K562 (cell line): ENCODE data around the gene ANAPC16. TPM values are rescaled to one million over a fixed set of nuclear protein-coding genes. Genes with fewer than 3 reads are reported as not detected.

Source experiments
- BHLHE40 ChIP-seq: IDR thresholded peaks from 2 replicates; pipeline ENCODE4 v1.6.1; 2011; ENCODE audit warnings: low read length, improper control_type of control experiment
- BRF1 ChIP-seq: IDR thresholded peaks from 3 replicates; pipeline ENCODE4 v1.6.1; 2011; ENCODE audit warnings: borderline replicate concordance, mild to moderate bottlenecking; ENCODE audit not compliant: insufficient read length; ENCODE audit errors: extremely low read depth
- CC2D1A ChIP-seq: fragments of 450-650 bp; IDR thresholded peaks from 2 replicates; pipeline ENCODE4 v1.6.1; 2017; ENCODE audit warnings: mild to moderate bottlenecking
- CREBBP ChIP-seq: IDR thresholded peaks from one replicate; pipeline ENCODE4 v1.6.1; 2012; ENCODE audit warnings: low read depth, mild to moderate bottlenecking, control low read depth, inconsistent platforms, low read length
- HDAC2 ChIP-seq: fragments of 450-650 bp; IDR thresholded peaks from 2 replicates; pipeline ENCODE4 v1.6.1; 2016; ENCODE audit warnings: mild to moderate bottlenecking
- NFYB ChIP-seq: IDR thresholded peaks from 2 replicates; pipeline ENCODE4 v1.6.1; 2011; ENCODE audit warnings: mild to moderate bottlenecking, moderate library complexity; ENCODE audit not compliant: insufficient read length; ENCODE audit errors: extremely low read depth
- NR3C1 ChIP-seq: sonication (generic); formaldehyde crosslinking; IDR thresholded peaks from 2 replicates; pipeline ENCODE4 v1.8.1; 2022; ENCODE audit warnings: missing genetic modification reagents
- POLR2AphosphoS2 ChIP-seq: IDR thresholded peaks from 2 replicates; pipeline ENCODE4 v1.6.1; 2012; ENCODE audit warnings: low read length, improper control_type of control experiment
- RAD51 ChIP-seq: fragments of 450-650 bp; IDR thresholded peaks from 2 replicates; pipeline ENCODE4 v1.7.1; 2016; ENCODE audit warnings: low read depth, mild to moderate bottlenecking, borderline replicate concordance
- RBM17 ChIP-seq: fragments of 200-400 bp; formaldehyde crosslinking; IDR thresholded peaks from 2 replicates; pipeline ENCODE4 v1.6.1; 2017; ENCODE audit warnings: low read depth, mild to moderate bottlenecking, low read length, borderline replicate concordance
- RCOR1 ChIP-seq, 2 experiments: IDR thresholded peaks; 2 replicates each; pipeline ENCODE4 v1.6.1; 2012; ENCODE audit warnings: low read depth in 2 of 2, low read length in 2 of 2, borderline replicate concordance in 1 of 2, improper control_type of control experiment in 1 of 2
- SIX5 ChIP-seq, 2 experiments: IDR thresholded peaks; 2 replicates each; pipeline ENCODE4 v1.6.1; 2011; ENCODE audit warnings: low read length in 2 of 2, borderline replicate concordance in 1 of 2, low read depth in 1 of 2, mild to moderate bottlenecking in 1 of 2, moderate library complexity in 1 of 2; ENCODE audit not compliant: insufficient read depth in 1 of 2
- TCFL5 ChIP-seq: fragments of 250-450 bp; sonication (Bioruptor Pico); conservative IDR thresholded peaks from 2 replicates; pipeline ENCODE4 v1.6.1; 2021; ENCODE audit warnings: mild to moderate bottlenecking, moderate library complexity, matching md5 sums
- TRIM28 ChIP-seq: fragments of 450-650 bp; IDR thresholded peaks from 2 replicates; pipeline ENCODE4 v1.6.1; 2017
- ZBTB17 ChIP-seq: fragments of 450-650 bp; formaldehyde crosslinking; IDR thresholded peaks from 2 replicates; pipeline ENCODE4 v1.4.0; 2020; ENCODE audit warnings: mild to moderate bottlenecking
- ZNF143 ChIP-seq: sonication (generic); formaldehyde crosslinking; IDR thresholded peaks from 2 replicates; pipeline ENCODE4 v1.9.0; 2022; ENCODE audit warnings: mild to moderate bottlenecking, missing genetic modification reagents
- ZNF197 ChIP-seq: fragments of 200-800 bp; sonication (Bioruptor generic); IDR thresholded peaks from 2 replicates; pipeline ENCODE4 v1.6.1; 2016; ENCODE audit warnings: low read depth, missing genetic modification characterization, missing compliant biosample characterization
- ZNF584 ChIP-seq: fragments of 200-800 bp; sonication (Bioruptor generic); IDR thresholded peaks from 2 replicates; pipeline ENCODE4 v1.6.1; 2016; ENCODE audit warnings: low read depth, mild to moderate bottlenecking, missing genetic modification characterization, missing compliant biosample characterization
- polyA plus RNA-seq, 8 experiments: library from polyadenylated mRNA; depleted of rRNA in 4 of 8; stranded (reverse) in 5 of 8; unstranded in 3 of 8; fragments of >200 nt; fragmentation: Nextera tagmentation in 2 of 8; fragmentation: Illumina TruSeq in 1 of 8; extraction: Ambion mirVana in 2 of 8; extraction: Trizol in 1 of 8; gene quantifications; 2 replicates each; pipeline versions ENCODE4 v1.2.1 to v1.2.3, GENCODE V29; 2011 to 2014; ENCODE audit warnings: inconsistent platforms in 1 of 8, missing spikeins in 1 of 8
- total RNA-seq, 7 experiments: library from RNA; depleted of rRNA in 6 of 7; stranded (reverse); fragments of >200 nt in 6 of 7; fragmentation: Illumina TruSeq in 2 of 7; extraction: Trizol in 2 of 7; gene quantifications; 2 replicates each; pipeline versions ENCODE4 v1.2.1 to v1.2.3, GENCODE V29; 2011 to 2021; ENCODE audit warnings: low replicate concordance in 1 of 7
- TF ChIP-seq, protein P1 (sequence below): fragments of 150-350 bp; conservative IDR thresholded peaks from 2 replicates; pipeline ENCODE4 v1.6.1; 2014; ENCODE audit warnings: low read length
- TF ChIP-seq, protein P2 (sequence below): fragments of 250-450 bp; sonication (Bioruptor Pico); IDR thresholded peaks from 2 replicates; pipeline ENCODE4 v1.4.0; 2020; ENCODE audit warnings: mild to moderate bottlenecking
- TF ChIP-seq, protein P3 (sequence below): IDR thresholded peaks from 2 replicates; pipeline ENCODE4 v1.6.1; 2014; ENCODE audit warnings: antibody characterized with exemption
- TF ChIP-seq, protein P4 (sequence below): fragments of 250-450 bp; sonication (Bioruptor Pico); IDR thresholded peaks from 2 replicates; pipeline ENCODE4 v1.5.0; 2021

The ANAPC16 gene
- total and polyA plus RNA-seq, 9 of the 15 experiments (the other 6 are each of a cell fraction or from before 2014, with no cell fraction given): 42.6 to 208 (median 108) TPM

DNA sequence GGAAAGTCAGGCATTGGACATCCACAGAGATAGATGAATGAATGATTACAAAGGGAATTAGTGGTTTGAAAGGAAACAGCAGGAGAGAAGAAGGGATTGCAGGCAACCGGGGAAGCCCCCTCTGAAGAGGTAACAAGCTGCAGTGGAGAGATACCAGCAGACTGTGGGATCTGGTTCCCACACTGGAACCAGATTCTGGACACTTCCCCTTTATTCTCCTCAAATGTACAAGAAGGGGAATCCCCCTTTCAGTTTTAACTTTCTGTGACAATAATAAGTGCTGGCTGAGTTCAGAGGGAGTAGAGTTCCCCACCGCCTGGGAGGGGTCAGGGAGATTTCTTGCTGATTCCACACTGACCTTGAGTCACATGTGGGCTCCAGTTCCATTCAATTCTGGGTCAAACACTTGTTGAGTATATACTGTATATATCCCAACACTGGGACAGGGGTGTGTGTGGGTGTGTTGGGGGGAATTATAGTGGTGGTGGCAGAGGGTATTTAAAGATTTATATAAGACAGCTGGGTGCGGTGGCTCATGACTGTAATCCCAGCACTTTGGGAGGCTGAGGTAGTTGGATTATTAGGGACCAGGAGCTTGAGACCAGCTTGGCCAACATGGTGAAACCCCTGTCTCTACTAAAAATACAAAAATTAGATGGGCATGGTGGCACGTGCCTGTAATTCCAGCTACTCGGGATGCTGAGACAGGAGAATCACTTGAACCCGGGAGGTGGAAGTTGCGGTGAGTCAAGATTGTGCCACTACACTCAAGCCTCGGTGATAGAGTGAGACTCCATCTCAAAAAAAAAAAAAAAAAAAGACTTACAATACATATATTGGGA lies 41.5 kb downstream of the ANAPC16 start (continued):
- TF ChIP-seq BRF1: no peak
- TF ChIP-seq, protein P1, sequence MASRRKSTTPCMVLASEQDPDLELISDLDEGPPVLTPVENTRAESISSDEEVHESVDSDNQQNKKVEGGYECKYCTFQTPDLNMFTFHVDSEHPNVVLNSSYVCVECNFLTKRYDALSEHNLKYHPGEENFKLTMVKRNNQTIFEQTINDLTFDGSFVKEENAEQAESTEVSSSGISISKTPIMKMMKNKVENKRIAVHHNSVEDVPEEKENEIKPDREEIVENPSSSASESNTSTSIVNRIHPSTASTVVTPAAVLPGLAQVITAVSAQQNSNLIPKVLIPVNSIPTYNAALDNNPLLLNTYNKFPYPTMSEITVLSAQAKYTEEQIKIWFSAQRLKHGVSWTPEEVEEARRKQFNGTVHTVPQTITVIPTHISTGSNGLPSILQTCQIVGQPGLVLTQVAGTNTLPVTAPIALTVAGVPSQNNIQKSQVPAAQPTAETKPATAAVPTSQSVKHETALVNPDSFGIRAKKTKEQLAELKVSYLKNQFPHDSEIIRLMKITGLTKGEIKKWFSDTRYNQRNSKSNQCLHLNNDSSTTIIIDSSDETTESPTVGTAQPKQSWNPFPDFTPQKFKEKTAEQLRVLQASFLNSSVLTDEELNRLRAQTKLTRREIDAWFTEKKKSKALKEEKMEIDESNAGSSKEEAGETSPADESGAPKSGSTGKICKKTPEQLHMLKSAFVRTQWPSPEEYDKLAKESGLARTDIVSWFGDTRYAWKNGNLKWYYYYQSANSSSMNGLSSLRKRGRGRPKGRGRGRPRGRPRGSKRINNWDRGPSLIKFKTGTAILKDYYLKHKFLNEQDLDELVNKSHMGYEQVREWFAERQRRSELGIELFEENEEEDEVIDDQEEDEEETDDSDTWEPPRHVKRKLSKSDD: no peak
- TF ChIP-seq CC2D1A: peak; percentile 81; the same call in 1 of the 2 replicates
- TF ChIP-seq, protein P2, sequence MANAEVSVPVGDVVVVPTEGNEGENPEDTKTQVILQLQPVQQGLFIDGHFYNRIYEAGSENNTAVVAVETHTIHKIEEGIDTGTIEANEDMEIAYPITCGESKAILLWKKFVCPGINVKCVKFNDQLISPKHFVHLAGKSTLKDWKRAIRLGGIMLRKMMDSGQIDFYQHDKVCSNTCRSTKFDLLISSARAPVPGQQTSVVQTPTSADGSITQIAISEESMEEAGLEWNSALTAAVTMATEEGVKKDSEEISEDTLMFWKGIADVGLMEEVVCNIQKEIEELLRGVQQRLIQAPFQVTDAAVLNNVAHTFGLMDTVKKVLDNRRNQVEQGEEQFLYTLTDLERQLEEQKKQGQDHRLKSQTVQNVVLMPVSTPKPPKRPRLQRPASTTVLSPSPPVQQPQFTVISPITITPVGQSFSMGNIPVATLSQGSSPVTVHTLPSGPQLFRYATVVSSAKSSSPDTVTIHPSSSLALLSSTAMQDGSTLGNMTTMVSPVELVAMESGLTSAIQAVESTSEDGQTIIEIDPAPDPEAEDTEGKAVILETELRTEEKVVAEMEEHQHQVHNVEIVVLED (CRISPR knock-in tag): 0 out of 2 replicates have a peak, but pooled peaks have one; percentile 13
- TF ChIP-seq HDAC2: no peak; the same call in none of the 2 replicates
- TF ChIP-seq RBM17: no peak
- TF ChIP-seq ZNF197 (CRISPR knock-in tag): no peak
- TF ChIP-seq RAD51: peak; percentile 31; the same call in 1 of the 2 replicates
- no peak for TF ChIP-seq ZNF584
- peak; percentile 9; the same call in 1 of the 2 replicates for TF ChIP-seq BHLHE40
- no peak for TF ChIP-seq NFYB
- TF ChIP-seq RCOR1 (IDR thresholded peaks at IDR 0.05; ENCODE audit: borderline replicate concordance in 1 of 2, low read depth in 2 of 2, low read length in 2 of 2): peak in 1 of 2 experiments; percentile 95; a peak in 3 of 4 replicates
- TF ChIP-seq, protein P3, sequence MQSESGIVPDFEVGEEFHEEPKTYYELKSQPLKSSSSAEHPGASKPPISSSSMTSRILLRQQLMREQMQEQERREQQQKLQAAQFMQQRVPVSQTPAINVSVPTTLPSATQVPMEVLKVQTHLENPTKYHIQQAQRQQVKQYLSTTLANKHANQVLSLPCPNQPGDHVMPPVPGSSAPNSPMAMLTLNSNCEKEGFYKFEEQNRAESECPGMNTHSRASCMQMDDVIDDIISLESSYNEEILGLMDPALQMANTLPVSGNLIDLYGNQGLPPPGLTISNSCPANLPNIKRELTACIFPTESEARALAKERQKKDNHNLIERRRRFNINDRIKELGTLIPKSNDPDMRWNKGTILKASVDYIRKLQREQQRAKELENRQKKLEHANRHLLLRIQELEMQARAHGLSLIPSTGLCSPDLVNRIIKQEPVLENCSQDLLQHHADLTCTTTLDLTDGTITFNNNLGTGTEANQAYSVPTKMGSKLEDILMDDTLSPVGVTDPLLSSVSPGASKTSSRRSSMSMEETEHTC: no peak
- no peak for TF ChIP-seq ZBTB17 (CRISPR knock-in tag)
- peak; percentile 70; the same call in 1 of the 2 replicates for TF ChIP-seq TRIM28
- TF ChIP-seq, protein P4, sequence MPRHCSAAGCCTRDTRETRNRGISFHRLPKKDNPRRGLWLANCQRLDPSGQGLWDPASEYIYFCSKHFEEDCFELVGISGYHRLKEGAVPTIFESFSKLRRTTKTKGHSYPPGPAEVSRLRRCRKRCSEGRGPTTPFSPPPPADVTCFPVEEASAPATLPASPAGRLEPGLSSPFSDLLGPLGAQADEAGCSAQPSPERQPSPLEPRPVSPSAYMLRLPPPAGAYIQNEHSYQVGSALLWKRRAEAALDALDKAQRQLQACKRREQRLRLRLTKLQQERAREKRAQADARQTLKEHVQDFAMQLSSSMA: 0 out of 2 replicates have a peak, but pooled peaks have one; percentile 25
- no peak for TF ChIP-seq TCFL5 (CRISPR knock-in tag)
- no peak for TF ChIP-seq CREBBP
- no peak for TF ChIP-seq NR3C1 (CRISPR knock-in tag)
- no peak for TF ChIP-seq ZNF143 (CRISPR knock-in tag)
- TF ChIP-seq SIX5 (IDR thresholded peaks at IDR 0.05; ENCODE audit: borderline replicate concordance in 1 of 2, insufficient read depth in 1 of 2, low read depth in 1 of 2, low read length in 2 of 2): no peak
- no peak for TF ChIP-seq POLR2AphosphoS2
